H9 (cell line): ENCODE data around the gene DOCK1. TPM values are rescaled to one million over a fixed set of nuclear protein-coding genes. Genes with fewer than 3 reads are reported as not detected.
"Not testable (repeated sequence)": the region's sequence is repeated elsewhere in the genome, so short reads cannot be mapped to it uniquely, and the experiment has no call there.

Source experiments
- DNase-seq: peaks from one replicate; pipeline ENCODE4 v3.0.0-alpha.2; 2017
- H2AFZ ChIP-seq: one replicate; pipeline ENCODE4 v1.6.1; 2013; ENCODE audit warnings: mild to moderate bottlenecking, low read length, control low read depth, moderate library complexity
- H2AK5ac ChIP-seq: 2 replicates; pipeline ENCODE4 v1.6.1; 2013; ENCODE audit warnings: low read length, control low read depth, mixed read lengths; ENCODE audit not compliant: insufficient read length
- H2BK120ac ChIP-seq: one replicate; pipeline ENCODE4 v1.6.1; 2013; ENCODE audit warnings: low read depth, mild to moderate bottlenecking, low read length, control low read depth, inconsistent platforms; ENCODE audit not compliant: poor library complexity, severe bottlenecking
- H2BK12ac ChIP-seq: 2 replicates; pipeline ENCODE4 v1.6.1; 2013; ENCODE audit warnings: low read length, control low read depth, mixed read lengths, low read depth; ENCODE audit not compliant: insufficient read length
- H2BK15ac ChIP-seq: 2 replicates; pipeline ENCODE4 v1.6.1; 2013; ENCODE audit warnings: low read depth, low read length, control low read depth
- H2BK20ac ChIP-seq: one replicate; pipeline ENCODE4 v1.6.1; 2013; ENCODE audit warnings: low read depth, mild to moderate bottlenecking, low read length, control low read depth, inconsistent platforms; ENCODE audit not compliant: poor library complexity, severe bottlenecking
- H2BK5ac ChIP-seq: 2 replicates; pipeline ENCODE4 v1.6.1; 2013; ENCODE audit warnings: low read length, control low read depth, mixed read lengths; ENCODE audit not compliant: insufficient read length
- H3K14ac ChIP-seq: 2 replicates; pipeline ENCODE4 v1.6.1; 2013; ENCODE audit warnings: low read length, control low read depth; ENCODE audit not compliant: insufficient read depth
- H3K18ac ChIP-seq: 2 replicates; pipeline ENCODE4 v1.6.1; 2013; ENCODE audit warnings: low read depth, mild to moderate bottlenecking, mixed read lengths, low read length, control low read depth; ENCODE audit not compliant: insufficient read length
- H3K23ac ChIP-seq: 2 replicates; pipeline ENCODE4 v1.6.1; 2013; ENCODE audit warnings: low read length, control low read depth, mixed read lengths, low read depth; ENCODE audit not compliant: insufficient read length
- H3K23me2 ChIP-seq: 2 replicates; pipeline ENCODE4 v1.6.1; 2013; ENCODE audit warnings: low read depth, mild to moderate bottlenecking, mixed read lengths, low read length, control low read depth; ENCODE audit not compliant: insufficient read length, poor library complexity, severe bottlenecking
- H3K27ac ChIP-seq: 2 replicates; pipeline ENCODE4 v1.5.1; 2013; ENCODE audit warnings: low read length, control low read depth, mixed read lengths, low read depth; ENCODE audit not compliant: insufficient read length
- H3K27me3 ChIP-seq: 2 replicates; pipeline ENCODE4 v1.6.1; 2013; ENCODE audit warnings: low read length, control low read depth, inconsistent platforms; ENCODE audit not compliant: insufficient read depth
- H3K4ac ChIP-seq: 2 replicates; pipeline ENCODE4 v1.6.1; 2013; ENCODE audit warnings: low read depth, mild to moderate bottlenecking, control low read depth, inconsistent platforms, low read length, moderate library complexity
- H3K4me1 ChIP-seq: 2 replicates; pipeline ENCODE4 v1.6.1; 2013; ENCODE audit warnings: low read length, control low read depth, inconsistent platforms; ENCODE audit not compliant: insufficient read depth
- H3K4me2 ChIP-seq: 2 replicates; pipeline ENCODE4 v1.6.1; 2013; ENCODE audit warnings: low read length, control low read depth, mixed read lengths; ENCODE audit not compliant: insufficient read length, insufficient read depth
- H3K56ac ChIP-seq: 2 replicates; pipeline ENCODE4 v1.6.1; 2013; ENCODE audit warnings: low read depth, mild to moderate bottlenecking, mixed read lengths, low read length, control low read depth; ENCODE audit not compliant: insufficient read length
- H3K79me1 ChIP-seq: 2 replicates; pipeline ENCODE4 v1.6.1; 2013; ENCODE audit warnings: low read depth, mild to moderate bottlenecking, moderate library complexity, low read length, control low read depth, inconsistent platforms; ENCODE audit not compliant: insufficient read depth, poor library complexity, severe bottlenecking
- H3K79me2 ChIP-seq: 2 replicates; pipeline ENCODE4 v1.6.1; 2013; ENCODE audit warnings: low read length, control low read depth, inconsistent platforms; ENCODE audit not compliant: insufficient read depth
- H3K9ac ChIP-seq: 2 replicates; pipeline ENCODE4 v1.6.1; 2013; ENCODE audit warnings: low read length, control low read depth, mixed read lengths; ENCODE audit not compliant: insufficient read length; ENCODE audit errors: extremely low read depth
- H3K9me3 ChIP-seq: one replicate; pipeline ENCODE4 v1.6.1; 2013; ENCODE audit warnings: low read depth, low read length, inconsistent platforms; ENCODE audit not compliant: control insufficient read depth
- H3T11ph ChIP-seq: one replicate; pipeline ENCODE4 v1.6.1; 2013; ENCODE audit warnings: mild to moderate bottlenecking, low read length, control low read depth, inconsistent platforms
- H4K20me1 ChIP-seq: one replicate; pipeline ENCODE4 v1.6.1; 2013; ENCODE audit not compliant: control insufficient read depth, insufficient read length, insufficient read depth
- H4K5ac ChIP-seq: 2 replicates; pipeline ENCODE4 v1.6.1; 2013; ENCODE audit warnings: low read depth, mild to moderate bottlenecking, mixed read lengths, low read length, control low read depth; ENCODE audit not compliant: insufficient read length
- H4K8ac ChIP-seq: replicated peaks from 2 replicates; pipeline ENCODE4 v1.6.1; 2013; ENCODE audit warnings: low read length, control low read depth, mixed read lengths, low read depth; ENCODE audit not compliant: insufficient read length
- H4K91ac ChIP-seq: 2 replicates; pipeline ENCODE4 v1.6.1; 2013; ENCODE audit warnings: low read depth, mild to moderate bottlenecking, moderate library complexity, mixed read lengths, low read length, control low read depth; ENCODE audit not compliant: insufficient read length
- H3K27ac Mint-ChIP-seq, 3 experiments: 2 replicates in 2 of 3; 3 replicates in 1 of 3; pipeline ENCODE4 v1.8.0; 2020 to 2021; ENCODE audit warnings: mixed read lengths in 3 of 3, mild to moderate bottlenecking in 1 of 3, moderate library complexity in 1 of 3
- H3K27me3 Mint-ChIP-seq: 2 replicates; pipeline ENCODE4 v1.8.0; 2021; ENCODE audit warnings: low read depth, mild to moderate bottlenecking, moderate library complexity, mixed read lengths
- H3K36me3 Mint-ChIP-seq, 3 experiments: 2 replicates in 2 of 3; 3 replicates in 1 of 3; pipeline ENCODE4 v1.8.0; 2020 to 2021; ENCODE audit warnings: low read depth in 3 of 3, mixed read lengths in 3 of 3; ENCODE audit not compliant: insufficient read depth in 1 of 3
- H3K4me1 Mint-ChIP-seq, 2 experiments: 2 replicates each; pipeline ENCODE4 v1.8.0; 2020; ENCODE audit warnings: mixed read lengths in 2 of 2
- H3K4me3 Mint-ChIP-seq, 2 experiments: 2 replicates in 1 of 2; 3 replicates in 1 of 2; pipeline ENCODE4 v1.8.0; 2020 to 2021; ENCODE audit warnings: mild to moderate bottlenecking in 2 of 2, mixed read lengths in 2 of 2, moderate library complexity in 1 of 2
- H3K9me3 Mint-ChIP-seq, 2 experiments: 2 replicates in 1 of 2; 3 replicates in 1 of 2; pipeline ENCODE4 v1.8.0; 2020; ENCODE audit warnings: mild to moderate bottlenecking in 2 of 2, mixed read lengths in 2 of 2, moderate library complexity in 1 of 2
- CTCF ChIP-seq: fragments of 200-600 bp; sonication (generic); conservative IDR thresholded peaks from 3 replicates; pipeline ENCODE4 v1.8.0; 2021; ENCODE audit warnings: antibody characterized with exemption, mild to moderate bottlenecking
- WGBS: extraction: QIAGEN DNeasy Blood & Tissue Kit; methylation state at CpG from one replicate; pipeline ENCODE4 v1.1.7; 2013; ENCODE audit warnings: missing lambda C conversion rate, low lambda C conversion rate, mixed read lengths; ENCODE audit not compliant: insufficient read length; ENCODE audit errors: extremely low coverage; 5-methylcytosine and 5-hydroxymethylcytosine counted together
- total RNA-seq: library from RNA; stranded (reverse); gene quantifications from 2 replicates; pipeline ENCODE4 v1.2.1, GENCODE V29; 2021

The DOCK1 gene
- total RNA-seq, 1 experiment from 2014 or later: 57.0 TPM

GRCh38 chr10:126914561-126914960 is 9.3 kb downstream of the DOCK1 start:
- Histone ChIP-seq H2BK12ac (no peak overlapping the region), H3K4me1 (peaks cover 9% of the 10 kb centered on the region; the same call in 1 of the 2 replicates), H3T11ph (no peak overlapping the region), H3K23me2 (no peaks in the 10 kb centered on the region), H3K18ac (no peak overlapping the region), H3K27ac (no peak overlapping the region), H2AFZ (no peak overlapping the region), H2AK5ac (no peak overlapping the region), H3K79me2 (peaks cover 28% of the 10 kb centered on the region; the same call in 1 of the 2 replicates), H3K27me3 (no peaks in the 10 kb centered on the region), H3K4ac (no peak overlapping the region), H3K23ac (no peak overlapping the region), H4K8ac (no peak overlapping the region), H3K9ac (no peak overlapping the region), H2BK20ac (no peak overlapping the region), H3K56ac (no peak overlapping the region), H3K14ac (no peak overlapping the region), H2BK5ac (no peak overlapping the region), H3K4me2 (no peak overlapping the region), H2BK120ac (no peak overlapping the region), H3K9me3 (no peaks in the 10 kb centered on the region), H3K79me1 (peaks cover 8% of the 10 kb centered on the region), H4K20me1 (peaks cover under 1% of the 10 kb centered on the region), H2BK15ac (no peak overlapping the region), H4K91ac (no peak overlapping the region), H4K5ac (no peak overlapping the region)
- WGBS: no CpG with 5 or more reads among the region's 1 CpG
- Mint-ChIP-seq H3K36me3 (peaks cover 14 to 22% (median 16%) of the 10 kb centered on the region in 3 experiments; a peak in 6 of 7 replicates), H3K27me3 (no peaks in the 10 kb centered on the region), H3K4me3 (no peak overlapping the region), H3K27ac (no peak overlapping the region), H3K9me3 (no peaks in the 10 kb centered on the region), H3K4me1 (peaks cover 11 to 22% of the 10 kb centered on the region in 2 experiments)
- DNase-seq: no peak
- TF ChIP-seq CTCF: peak; percentile 17; the same call in 1 of the 3 replicates

DNA sequence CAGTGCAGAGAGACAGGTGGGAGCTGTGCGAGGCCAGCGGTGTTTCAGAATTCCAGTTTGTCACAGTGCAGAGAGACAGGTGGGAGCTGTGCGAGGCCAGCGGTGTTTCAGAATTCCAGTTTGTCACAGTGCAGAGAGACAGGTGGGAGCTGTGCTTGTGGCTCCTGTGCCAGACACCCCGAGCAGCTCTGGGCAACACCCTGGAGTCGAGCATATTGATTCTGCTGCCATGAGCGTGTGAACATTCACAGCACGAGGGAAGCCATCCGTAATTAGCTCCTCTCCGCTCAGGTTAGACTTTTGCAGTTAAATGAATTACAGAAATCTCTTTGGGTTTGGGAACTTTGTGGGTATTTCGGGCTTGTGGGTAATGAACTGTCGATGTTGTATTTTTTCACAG is 11.7 kb downstream of the DOCK1 start:
- not testable (repeated sequence) for H4K20me1 ChIP-seq, H3K27ac Mint-ChIP-seq
- no CpG with 5 or more reads among the region's 12 CpGs for WGBS

More for the DNA sequence above, 11.7 kb downstream of the DOCK1 start:
- H3K9me3 ChIP-seq, H3K9me3 Mint-ChIP-seq, H2BK120ac ChIP-seq, H4K5ac ChIP-seq, DNase-seq, H3K23ac ChIP-seq, H2BK5ac ChIP-seq, H2AFZ ChIP-seq, H4K8ac ChIP-seq, H3K27ac ChIP-seq, H2BK15ac ChIP-seq, H2AK5ac ChIP-seq, H2BK20ac ChIP-seq, H3K4me1 ChIP-seq, H4K91ac ChIP-seq, H3K79me1 ChIP-seq, H3K4me3 Mint-ChIP-seq, H3K9ac ChIP-seq, H2BK12ac ChIP-seq, H3K27me3 Mint-ChIP-seq, H3K4me2 ChIP-seq, H3K23me2 ChIP-seq, H3K27me3 ChIP-seq, H3T11ph ChIP-seq, H3K18ac ChIP-seq, H3K14ac ChIP-seq, H3K4ac ChIP-seq, H3K56ac ChIP-seq: not testable (repeated sequence)
- peaks cover 16% of the 10 kb centered on the region; the same call in 1 of the 2 replicates for H3K79me2 ChIP-seq
- peaks cover 22 to 32% (median 28%) of the 10 kb centered on the region in 3 experiments; a peak in 6 of 7 replicates for H3K36me3 Mint-ChIP-seq
- peaks cover 2 to 14% of the 10 kb centered on the region in 2 experiments for H3K4me1 Mint-ChIP-seq
